GM19395 (cell line): ENCODE measurements around the gene DNAJC11.
"Not testable (repeated sequence)": the region's sequence is repeated elsewhere in the genome, so short reads cannot be mapped to it uniquely, and the experiment has no call there.

Source experiments
- ATAC-seq: cut with Tn5 transposase; IDR thresholded peaks from one replicate; pipeline ENCODE4 v1.9.1; 2021; ENCODE audit warnings: mild to moderate bottlenecking, moderate library complexity; ENCODE audit not compliant: unreplicated experiment

The DNAJC11 gene

GRCh38 chr1:6653436-6654290, 48.0 kb downstream of the DNAJC11 start:
- no peak for ATAC-seq

DNA sequence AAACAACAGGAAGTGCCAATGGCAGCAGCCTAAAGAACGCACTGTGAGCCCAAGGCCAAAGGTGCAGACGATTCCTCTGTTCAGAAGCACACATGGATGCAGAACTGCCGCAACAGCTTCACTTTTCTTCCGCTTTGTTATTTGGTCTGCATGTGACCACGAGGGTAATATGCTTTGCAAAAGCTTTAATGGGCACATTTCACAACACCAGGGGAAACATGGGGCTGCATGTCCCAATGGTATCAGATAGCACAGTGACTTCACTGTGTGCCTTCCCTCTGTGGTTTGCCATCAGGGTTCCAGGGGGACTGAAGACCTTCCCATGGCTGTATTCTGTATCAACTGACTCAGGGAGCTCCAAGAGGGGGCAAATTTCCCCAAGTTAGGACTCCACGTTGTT, 48.6 kb downstream of the DNAJC11 start:
- no peak for ATAC-seq

GRCh38 chr1:6651909-6652308, 49.7 kb downstream of the DNAJC11 start:
- no peak for ATAC-seq

- ATAC-seq = no peak
Measured at GRCh38 chr1:6648556-6648955, 53.1 kb downstream of the DNAJC11 start.

GRCh38 chr1:6646499-6647148, 55.0 kb downstream of the DNAJC11 start:
- ATAC-seq = no peak

- ATAC-seq = no peak
Measured at GRCh38 chr1:6645018-6645417, 56.6 kb downstream of the DNAJC11 start.

- ATAC-seq = not testable (repeated sequence)
Measured at GRCh38 chr1:6640867-6641266, 60.7 kb downstream of the DNAJC11 start.

- no peak for ATAC-seq
Measured at GRCh38 chr1:6638226-6638625, 63.4 kb downstream of the DNAJC11 start.

GRCh38 chr1:6637770-6638169, 63.8 kb downstream of the DNAJC11 start:
- no peak for ATAC-seq

DNA sequence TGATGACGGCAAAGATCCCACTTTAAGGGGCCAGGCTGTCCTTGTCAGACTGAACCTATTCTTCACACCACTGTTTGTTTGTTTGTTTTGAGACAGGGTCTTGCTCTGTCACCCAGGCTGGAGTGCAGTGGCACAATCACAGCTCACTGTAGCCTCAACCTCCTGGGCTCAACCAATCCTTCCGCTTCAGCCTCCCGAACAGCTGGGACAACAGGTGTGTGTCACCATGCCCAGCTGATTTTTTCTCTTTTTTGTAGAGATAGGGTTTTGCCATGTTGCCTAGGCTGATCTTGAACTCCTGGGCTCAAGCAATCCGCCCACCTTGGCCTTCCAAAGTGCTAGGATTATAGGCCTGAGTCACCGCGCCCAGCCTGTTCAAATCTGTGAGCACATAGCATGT, 64.8 kb downstream of the DNAJC11 start:
- not testable (repeated sequence) for ATAC-seq

DNA sequence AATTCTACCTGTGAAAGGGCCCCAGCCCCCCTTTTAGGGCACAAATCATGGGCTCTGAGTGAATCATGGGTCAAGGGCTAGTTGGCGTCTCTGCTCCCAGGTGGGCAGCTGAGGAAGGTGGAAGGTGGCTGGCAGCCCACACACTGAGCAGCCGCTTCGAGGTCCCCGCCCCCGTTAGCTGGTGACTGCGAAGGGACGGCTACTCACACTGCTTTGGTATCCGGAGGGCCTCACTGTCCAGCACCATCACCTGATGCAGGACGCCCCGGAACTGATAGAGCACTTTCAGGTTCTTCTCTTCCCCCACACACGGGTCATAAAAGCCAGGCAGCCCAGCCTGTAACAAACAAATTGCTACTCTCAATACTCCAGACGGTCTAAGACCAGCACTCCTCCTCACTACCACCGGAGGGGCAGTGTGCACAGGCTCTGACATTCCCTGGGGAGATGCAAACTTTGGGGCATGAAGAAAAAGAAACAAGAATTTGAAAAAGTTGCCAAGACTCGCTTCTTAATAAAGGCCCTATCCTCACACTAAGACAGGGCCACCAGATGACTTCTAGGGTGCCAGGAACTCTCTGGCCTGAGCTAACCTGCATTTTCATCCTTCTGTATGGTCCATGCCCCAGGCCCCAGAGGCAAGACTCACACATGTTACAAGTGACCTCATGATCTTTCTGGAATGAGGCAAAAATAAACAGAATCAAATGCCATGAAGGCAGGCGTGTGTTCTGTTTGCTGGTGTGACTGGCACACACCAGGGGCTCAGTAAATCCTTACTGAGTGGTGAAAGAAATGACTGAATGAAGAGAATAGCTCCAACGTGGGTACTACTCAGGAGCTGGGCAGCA, 65.5 kb downstream of the DNAJC11 start:
- no peak for ATAC-seq

DNA sequence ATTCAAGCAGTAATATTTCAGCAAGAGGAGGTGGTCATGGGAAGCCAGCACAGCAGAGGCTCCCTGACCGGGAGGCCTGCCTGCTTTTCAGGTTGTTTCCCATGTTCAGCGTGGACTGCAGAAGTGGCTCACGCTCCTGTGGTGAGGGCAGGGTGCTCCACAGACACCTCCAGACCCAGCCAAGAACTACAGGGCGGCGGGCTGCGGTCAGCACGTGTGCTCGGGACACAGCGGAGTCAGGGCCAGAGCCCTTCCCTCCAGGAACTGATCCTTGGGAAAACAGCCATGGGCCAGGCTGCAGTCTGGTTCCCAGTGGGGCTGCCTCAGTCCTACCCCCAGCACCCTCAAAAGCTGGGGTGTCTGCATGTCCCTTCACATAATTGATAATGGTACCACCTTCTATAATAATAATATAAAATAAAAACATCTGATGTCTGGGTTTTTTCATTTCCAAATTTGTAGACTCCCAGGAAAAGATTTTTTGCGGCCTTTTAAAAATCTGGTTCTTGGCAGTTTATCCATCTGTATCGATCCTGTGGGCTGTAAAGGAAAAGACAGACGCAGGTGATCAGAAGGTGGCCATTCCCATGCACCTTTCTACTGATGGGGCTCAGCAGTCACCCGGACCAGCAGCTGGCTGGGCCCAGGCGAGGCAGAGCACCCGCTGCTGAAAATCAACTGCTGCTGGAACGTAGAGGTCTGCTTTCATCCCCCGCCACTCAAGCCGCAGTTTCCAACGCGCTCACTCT, 66.3 kb downstream of the DNAJC11 start:
- no peak for ATAC-seq

DNA sequence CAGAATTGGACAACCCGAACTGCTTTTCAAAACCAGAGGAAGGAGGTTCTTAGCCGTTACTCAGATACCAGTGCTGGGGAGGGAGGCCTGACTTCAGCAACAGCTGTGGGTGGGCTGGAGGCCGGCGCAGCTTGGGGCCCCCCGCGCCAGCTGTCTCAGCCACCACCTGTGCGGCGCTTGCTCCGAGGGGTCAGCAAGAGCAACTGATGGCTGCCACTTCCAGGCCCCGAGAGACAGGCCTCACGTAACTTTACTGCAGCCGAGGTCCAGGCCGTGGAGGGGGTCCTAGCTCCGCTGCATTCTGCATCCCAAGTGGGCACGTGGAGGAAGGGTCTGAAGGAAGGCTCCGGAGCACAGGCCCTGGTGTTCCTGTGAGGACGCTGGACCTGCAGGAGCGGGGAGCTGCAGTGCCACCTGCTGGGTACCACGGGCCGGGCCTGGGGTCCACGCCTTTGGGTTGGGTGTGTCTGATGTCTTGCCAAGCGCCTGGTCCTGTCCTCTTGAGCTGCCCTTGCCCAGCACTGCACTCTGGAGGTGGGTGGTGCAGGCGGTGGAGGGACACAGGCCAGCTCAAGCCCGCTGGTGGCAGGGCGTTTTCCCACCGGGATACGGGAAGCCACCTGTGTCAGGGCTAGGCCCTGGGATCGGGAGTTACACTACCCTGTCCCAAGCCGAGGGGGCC, 67.1 kb downstream of the DNAJC11 start:
- no peak for ATAC-seq

GRCh38 chr1:6632588-6633514, 68.8 kb downstream of the DNAJC11 start:
- ATAC-seq = no peak

- no peak for ATAC-seq
Measured at GRCh38 chr1:6631058-6631457, 70.6 kb downstream of the DNAJC11 start.

- ATAC-seq = no peak
Measured at GRCh38 chr1:6630027-6630426, 71.6 kb downstream of the DNAJC11 start.

DNA sequence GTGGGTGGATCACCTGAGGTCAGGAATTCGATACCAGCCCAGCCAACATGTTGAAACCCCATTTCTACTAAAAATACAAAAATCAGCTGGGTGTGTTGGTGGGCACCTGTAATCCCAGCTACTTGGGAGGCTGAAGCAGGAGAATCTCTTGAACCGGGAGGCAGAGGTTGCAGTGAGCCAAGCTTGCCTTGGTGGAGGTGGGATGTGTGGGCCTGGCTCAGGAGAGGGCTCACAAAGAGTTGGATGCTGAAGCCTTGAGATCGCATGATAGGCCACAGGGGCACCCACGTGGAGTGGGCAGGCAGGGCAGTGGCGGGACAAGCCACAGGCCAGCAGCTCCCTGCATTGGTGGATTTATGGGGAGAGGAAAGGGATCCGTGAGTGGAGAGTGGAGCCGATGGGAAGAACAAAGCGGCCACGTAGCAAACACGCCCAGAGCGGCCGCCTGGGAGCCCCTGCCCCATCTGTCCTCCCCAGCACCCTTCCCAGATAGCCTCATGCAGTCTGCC, 72.6 kb downstream of the DNAJC11 start:
- no peak for ATAC-seq

GRCh38 chr1:6627841-6628545, 73.6 kb downstream of the DNAJC11 start:
- no peak for ATAC-seq
